HepG2 (cell line): Measurements from ENCODE around the gene MAP3K19. TPM values are rescaled to one million over a fixed set of nuclear protein-coding genes. Genes with fewer than 3 reads are reported as not detected.

Source experiments
- CREM ChIP-seq, 2 experiments: sonication (generic) in 1 of 2; formaldehyde crosslinking in 1 of 2; IDR thresholded peaks; 2 replicates each; pipeline versions ENCODE4 v1.4.0 to v1.6.1; 2016 to 2020; ENCODE audit warnings: antibody characterized with exemption in 1 of 2, mild to moderate bottlenecking in 1 of 2, missing genetic modification reagents in 1 of 2
- ERF ChIP-seq: IDR thresholded peaks from 2 replicates; pipeline ENCODE4 v1.6.1; 2018; ENCODE audit warnings: missing biosample characterization, missing genetic modification reagents
- KAT8 ChIP-seq: IDR thresholded peaks from 2 replicates; pipeline ENCODE4 v1.6.1; 2016; ENCODE audit warnings: missing genetic modification reagents, missing compliant biosample characterization
- MEIS1 ChIP-seq: sonication (generic); formaldehyde crosslinking; IDR thresholded peaks from 2 replicates; pipeline ENCODE4 v1.9.0; 2021; ENCODE audit warnings: mild to moderate bottlenecking, missing genetic modification reagents, moderate library complexity, borderline replicate concordance
- NFYC ChIP-seq: IDR thresholded peaks from 2 replicates; pipeline ENCODE4 v1.6.1; 2016; ENCODE audit warnings: missing genetic modification reagents, missing compliant biosample characterization
- NR2F2 ChIP-seq: IDR thresholded peaks from 2 replicates; pipeline ENCODE4 v1.6.1; 2012; ENCODE audit warnings: low read depth, inconsistent platforms, borderline replicate concordance
- PAXIP1 ChIP-seq: sonication (generic); formaldehyde crosslinking; conservative IDR thresholded peaks from 2 replicates; pipeline ENCODE4 v1.4.0; 2020; ENCODE audit warnings: mild to moderate bottlenecking, missing genetic modification reagents, moderate library complexity
- PHF8 ChIP-seq: sonication (generic); formaldehyde crosslinking; IDR thresholded peaks from 2 replicates; pipeline ENCODE4 v1.5.0; 2020; ENCODE audit warnings: missing genetic modification reagents
- TAF15 ChIP-seq: fragments of 200-400 bp; formaldehyde crosslinking; IDR thresholded peaks from one replicate; pipeline ENCODE4 v1.6.1; 2018; ENCODE audit warnings: mild to moderate bottlenecking, low read depth, low read length; ENCODE audit not compliant: poor library complexity, severe bottlenecking
- ZBTB38 ChIP-seq: sonication (generic); formaldehyde crosslinking; IDR thresholded peaks from 2 replicates; pipeline ENCODE4 v1.5.1; 2020; ENCODE audit warnings: mild to moderate bottlenecking, missing genetic modification reagents
- ZMYM3 ChIP-seq: sonication (generic); formaldehyde crosslinking; IDR thresholded peaks from 2 replicates; pipeline ENCODE4 v1.5.1; 2020; ENCODE audit warnings: mild to moderate bottlenecking, missing genetic modification reagents
- ZNF318 ChIP-seq: sonication (generic); formaldehyde crosslinking; IDR thresholded peaks from 2 replicates; pipeline ENCODE4 v1.4.0; 2020; ENCODE audit warnings: mild to moderate bottlenecking, missing genetic modification reagents
- ZNF329 ChIP-seq: sonication (generic); formaldehyde crosslinking; IDR thresholded peaks from 2 replicates; pipeline ENCODE4 v1.9.0; 2021; ENCODE audit warnings: low read depth, mild to moderate bottlenecking, missing genetic modification reagents
- ZNF558 ChIP-seq: sonication (generic); formaldehyde crosslinking; IDR thresholded peaks from 2 replicates; pipeline ENCODE4 v1.9.0; 2022; ENCODE audit warnings: mild to moderate bottlenecking, missing genetic modification reagents, borderline replicate concordance
- ZNF703 ChIP-seq: sonication (generic); formaldehyde crosslinking; IDR thresholded peaks from 2 replicates; pipeline ENCODE4 v1.5.1; 2020; ENCODE audit warnings: missing genetic modification reagents, mild to moderate bottlenecking, moderate library complexity, borderline replicate concordance
- ZNF839 ChIP-seq: sonication (generic); formaldehyde crosslinking; IDR thresholded peaks from 2 replicates; pipeline ENCODE4 v1.4.0; 2020; ENCODE audit warnings: missing genetic modification reagents, mild to moderate bottlenecking, borderline replicate concordance
- ZSCAN20 ChIP-seq: sonication (generic); formaldehyde crosslinking; IDR thresholded peaks from 2 replicates; pipeline ENCODE4 v1.4.0; 2020; ENCODE audit warnings: missing genetic modification reagents, mild to moderate bottlenecking, borderline replicate concordance
- polyA plus RNA-seq, 8 experiments: library from polyadenylated mRNA; depleted of rRNA in 3 of 8; stranded (reverse) in 7 of 8; unstranded in 1 of 8; fragments of >200 nt; fragmentation: Illumina TruSeq in 4 of 8; extraction: Trizol in 4 of 8; gene quantifications; 2 replicates each; pipeline versions ENCODE4 v1.2.1 to v1.2.3, GENCODE V29; 2011 to 2016; ENCODE audit warnings: low read depth in 4 of 8, missing spikeins in 1 of 8, mixed read lengths in 1 of 8; ENCODE audit not compliant: insufficient read depth in 1 of 8
- total RNA-seq, 5 experiments: library from RNA; depleted of rRNA; stranded (reverse); fragments of >200 nt; fragmentation: Illumina TruSeq; extraction: Trizol; gene quantifications; 2 replicates each; pipeline ENCODE4 v1.2.3, GENCODE V29; 2016; ENCODE audit warnings: low read depth in 1 of 5

MAP3K19 gene
- total and polyA plus RNA-seq, 2 of the 13 experiments (the other 11 are each of a cell fraction or from before 2014, with no cell fraction given) = not detected

DNA sequence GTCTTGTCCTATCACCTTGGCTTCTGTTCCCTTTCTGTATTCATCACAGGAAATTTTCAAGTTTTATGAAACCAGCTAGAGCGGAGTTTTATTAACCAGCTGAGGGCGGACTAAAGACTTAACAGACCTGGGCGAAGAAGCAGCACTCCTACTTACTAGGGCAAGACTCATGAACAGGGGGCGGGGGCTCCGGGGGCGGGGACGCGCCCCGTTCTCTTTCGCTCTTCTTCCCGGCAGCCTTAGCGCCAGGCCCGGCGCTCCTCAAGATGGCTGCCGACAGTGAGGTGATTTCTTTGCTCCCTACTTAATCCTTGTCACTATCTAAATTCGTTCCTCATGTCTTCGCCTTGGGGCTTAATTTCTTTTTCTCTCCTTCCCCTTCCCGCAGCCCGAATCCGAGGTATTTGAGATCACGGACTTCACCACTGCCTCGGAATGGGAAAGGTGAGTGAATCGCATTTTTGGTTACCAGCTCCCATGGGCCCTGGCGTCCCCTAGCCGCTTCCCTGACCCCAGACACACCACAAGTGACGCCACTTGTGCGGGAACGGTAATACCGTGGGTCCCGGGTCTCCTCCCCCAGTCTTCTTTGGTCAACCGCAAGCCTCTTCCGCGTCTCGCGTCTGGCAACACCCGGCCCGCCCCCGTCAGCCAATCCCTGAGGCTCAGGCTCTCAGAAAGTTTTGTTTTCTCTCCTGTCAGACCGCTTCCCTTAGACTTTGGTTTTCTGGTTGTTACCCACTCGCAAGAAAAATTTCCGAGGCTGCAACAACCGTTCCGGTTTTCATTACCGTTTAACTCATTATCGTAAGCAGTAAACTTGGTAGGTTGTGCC, 5.0 kb upstream of the MAP3K19 start, which contains the start of gene RAB3GAP1 (continued):
- TF ChIP-seq ZNF839 (CRISPR knock-in tag) = no peak; the same call in 1 of the 2 replicates
- TF ChIP-seq NFYC (CRISPR knock-in tag) = peak; percentile 56
- TF ChIP-seq NR2F2 = no peak
- TF ChIP-seq PHF8 (CRISPR knock-in tag) = peak; percentile 96
- no peak for TF ChIP-seq TAF15
- peak; percentile 53; the same call in 1 of the 2 replicates for TF ChIP-seq CREM (IDR thresholded peaks at IDR 0.05)
- no peak for TF ChIP-seq CREM (CRISPR knock-in tag; IDR thresholded peaks at IDR 0.05)
- no peak; the same call in 1 of the 2 replicates for TF ChIP-seq ZNF558 (CRISPR knock-in tag)
- peak; percentile 24; the same call in 1 of the 2 replicates for TF ChIP-seq PAXIP1 (CRISPR knock-in tag)
- TF ChIP-seq ERF (CRISPR knock-in tag) = peak; percentile 55; the same call in 1 of the 2 replicates
- peak; percentile 94 for TF ChIP-seq KAT8 (CRISPR knock-in tag)
- no peak for TF ChIP-seq ZSCAN20 (CRISPR knock-in tag)
- no peak for TF ChIP-seq ZNF318 (CRISPR knock-in tag)
- TF ChIP-seq ZNF329 (CRISPR knock-in tag) = no peak
- TF ChIP-seq ZBTB38 (CRISPR knock-in tag) = peak; percentile 62; the same call in 1 of the 2 replicates
- TF ChIP-seq ZNF703 (CRISPR knock-in tag) = no peak
- TF ChIP-seq ZMYM3 = no peak
- no peak for TF ChIP-seq MEIS1 (CRISPR knock-in tag)
